ENCODE measurements around the gene REEP5. TPM values are rescaled to one million over a fixed set of nuclear protein-coding genes. Genes with fewer than 3 reads are reported as not detected.
A peak's percentile ranks its signal among the peaks of the same experiment; 100 is the strongest.

Gene REEP5
- total RNA-seq, 1 donor from 2014 or later, result 25.8 TPM

GRCh38 chr5:112869948-112870347 lies 52.1 kb downstream of the REEP5 start:
- no peak for TF ChIP-seq CTCF (conservative IDR thresholded peaks at IDR 0.05)
- H3K27me3 Mint-ChIP-seq (ENCODE audit: low read depth), result no peaks in the 10 kb centered on the region
- no peak for DNase-seq (ENCODE audit: low read depth, low spot score)
- no peaks in the 10 kb centered on the region for H3K9me3 Mint-ChIP-seq
- H3K36me3 Mint-ChIP-seq (ENCODE audit: low read depth), result peaks cover 8% of the 10 kb centered on the region
- H3K4me1 Mint-ChIP-seq, result peaks cover 12% of the 10 kb centered on the region
- no peak overlapping the region for H3K4me3 Mint-ChIP-seq
- no peak overlapping the region for H3K27ac Mint-ChIP-seq (ENCODE audit: unreplicated experiment)

DNA sequence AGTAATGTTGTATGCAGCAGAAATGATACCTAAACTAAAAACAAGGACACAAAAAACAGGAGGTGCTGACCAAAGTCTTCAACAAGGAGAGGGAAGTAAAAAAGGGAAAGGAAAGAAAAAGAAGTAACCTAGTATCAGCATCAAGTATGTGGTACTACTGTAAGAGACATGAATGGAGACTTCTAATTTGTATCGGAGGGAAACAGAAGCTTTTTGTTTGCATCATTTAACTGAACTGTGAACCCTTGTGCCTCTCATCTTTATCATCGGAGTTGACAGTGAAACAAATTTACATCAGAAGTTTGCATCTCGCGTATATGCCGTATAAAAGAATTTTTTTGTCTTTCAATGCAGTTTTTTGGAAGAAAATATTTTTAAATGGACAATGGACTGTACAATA lies 54.6 kb downstream of the REEP5 start:
- H3K4me1 Mint-ChIP-seq, result peaks cover 26% of the 10 kb centered on the region
- H3K9me3 Mint-ChIP-seq, result no peaks in the 10 kb centered on the region
- peak overlapping the region; percentile 31 for H3K4me3 Mint-ChIP-seq
- peaks cover 6% of the 10 kb centered on the region for H3K36me3 Mint-ChIP-seq (ENCODE audit: low read depth)
- TF ChIP-seq CTCF (conservative IDR thresholded peaks at IDR 0.05), result no peak
- no peak overlapping the region for H3K27ac Mint-ChIP-seq (ENCODE audit: unreplicated experiment)
- no peak for DNase-seq (ENCODE audit: low read depth, low spot score)
- no peaks in the 10 kb centered on the region for H3K27me3 Mint-ChIP-seq (ENCODE audit: low read depth)

DNA sequence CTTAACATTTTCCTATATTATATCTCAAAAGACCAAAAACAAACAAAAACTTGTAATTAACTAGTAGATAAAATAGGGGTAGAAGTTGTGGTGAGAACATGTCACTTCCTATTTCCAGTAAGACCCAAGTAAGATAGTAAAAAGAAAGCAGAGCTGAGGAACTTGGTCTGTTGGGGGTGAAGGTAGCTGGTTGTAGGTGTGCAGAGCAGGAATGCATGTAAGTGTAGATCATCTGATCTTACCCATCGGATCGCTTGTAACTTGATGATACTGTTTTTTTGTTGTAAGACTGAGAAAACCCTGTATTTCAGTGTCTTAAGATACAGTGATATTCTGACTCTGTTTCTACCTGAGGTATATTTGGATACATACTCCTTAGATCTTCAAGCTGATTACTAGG lies 55.3 kb downstream of the REEP5 start:
- no peak for TF ChIP-seq CTCF (conservative IDR thresholded peaks at IDR 0.05)
- peaks cover 7% of the 10 kb centered on the region for H3K36me3 Mint-ChIP-seq (ENCODE audit: low read depth)

DNA sequence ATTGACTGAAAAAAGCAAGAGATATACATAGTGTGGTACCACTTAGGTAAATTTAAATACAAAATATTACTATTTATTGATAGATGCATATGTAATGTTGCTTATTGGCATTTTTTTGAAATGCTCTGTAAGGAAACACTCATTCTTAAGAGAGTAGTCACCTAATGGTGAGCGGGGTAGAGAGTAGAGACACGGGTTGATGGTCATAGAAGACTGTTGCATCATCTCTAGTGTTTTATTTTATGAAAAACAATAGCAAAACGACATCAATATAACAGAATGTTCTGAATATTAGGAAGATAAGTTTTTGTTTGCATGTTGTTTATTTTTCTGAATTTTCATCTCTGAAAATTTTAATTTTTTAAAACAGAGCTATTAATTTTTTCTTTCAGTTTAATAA lies 56.9 kb downstream of the REEP5 start:
- H3K27me3 Mint-ChIP-seq (ENCODE audit: low read depth), result peaks cover 2% of the 10 kb centered on the region
- H3K4me1 Mint-ChIP-seq, result peaks cover 43% of the 10 kb centered on the region
- no peak overlapping the region for H3K4me3 Mint-ChIP-seq
- H3K36me3 Mint-ChIP-seq (ENCODE audit: low read depth), result peaks cover 12% of the 10 kb centered on the region
- TF ChIP-seq CTCF (conservative IDR thresholded peaks at IDR 0.05), result no peak
- peaks cover 4% of the 10 kb centered on the region for H3K9me3 Mint-ChIP-seq
- no peak for DNase-seq (ENCODE audit: low read depth, low spot score)
- no peak overlapping the region for H3K27ac Mint-ChIP-seq (ENCODE audit: unreplicated experiment)

More for the DNA sequence above, 55.3 kb downstream of the REEP5 start:
- no peak for DNase-seq (ENCODE audit: low read depth, low spot score)
- Mint-ChIP-seq H3K4me1 (peaks cover 33% of the 10 kb centered on the region), H3K27ac (ENCODE audit: unreplicated experiment) (no peak overlapping the region), H3K4me3 (no peak overlapping the region), H3K27me3 (ENCODE audit: low read depth) (no peaks in the 10 kb centered on the region), H3K9me3 (no peaks in the 10 kb centered on the region)

DNA sequence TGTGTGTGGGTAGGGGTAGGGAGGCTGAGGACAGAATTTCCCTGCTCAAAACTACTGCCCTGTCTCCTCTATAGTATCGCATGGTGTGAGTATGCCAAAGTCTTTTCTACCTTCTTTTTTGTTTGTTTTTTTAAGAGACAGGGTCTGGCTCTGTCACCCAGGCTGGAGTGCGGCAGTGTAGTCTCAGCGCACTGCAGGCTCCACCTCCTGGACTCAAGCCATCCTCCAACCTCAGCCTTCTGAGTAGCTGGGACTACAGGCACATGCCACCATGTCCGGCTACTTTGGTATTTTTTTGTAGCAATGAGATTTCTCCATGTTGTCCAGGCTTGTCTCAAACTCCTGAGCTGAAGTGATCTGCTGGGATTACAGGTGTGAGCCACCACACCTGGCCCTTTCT lies 58.5 kb downstream of the REEP5 start:
- H3K27ac Mint-ChIP-seq (ENCODE audit: unreplicated experiment), result no peak overlapping the region
- peaks cover 7% of the 10 kb centered on the region for H3K36me3 Mint-ChIP-seq (ENCODE audit: low read depth)
- H3K9me3 Mint-ChIP-seq, result peaks cover 6% of the 10 kb centered on the region

More for the DNA sequence above, 58.5 kb downstream of the REEP5 start:
- peak overlapping the region; percentile 97 for H3K4me3 Mint-ChIP-seq
- no peak for DNase-seq (ENCODE audit: low read depth, low spot score)
- H3K4me1 Mint-ChIP-seq, result peaks cover 43% of the 10 kb centered on the region
- peaks cover 2% of the 10 kb centered on the region for H3K27me3 Mint-ChIP-seq (ENCODE audit: low read depth)
- no peak for TF ChIP-seq CTCF (conservative IDR thresholded peaks at IDR 0.05)

Measured in neural crest cell (in vitro differentiated cells).